HG03565 (cell line): ENCODE results near the gene ARHGAP26.
"Not testable (repeated sequence)": the region's sequence is repeated elsewhere in the genome, so short reads cannot be mapped to it uniquely, and the experiment has no call there.

Experiments
- ATAC-seq: cut with Tn5 transposase; IDR thresholded peaks from one replicate; pipeline ENCODE4 v1.9.1; 2021; ENCODE audit warnings: mild to moderate bottlenecking, moderate library complexity; ENCODE audit not compliant: unreplicated experiment

Gene ARHGAP26

GRCh38 chr5:142945845-142946244, 175.7 kb downstream of the ARHGAP26 start:
- ATAC-seq: no peak

DNA sequence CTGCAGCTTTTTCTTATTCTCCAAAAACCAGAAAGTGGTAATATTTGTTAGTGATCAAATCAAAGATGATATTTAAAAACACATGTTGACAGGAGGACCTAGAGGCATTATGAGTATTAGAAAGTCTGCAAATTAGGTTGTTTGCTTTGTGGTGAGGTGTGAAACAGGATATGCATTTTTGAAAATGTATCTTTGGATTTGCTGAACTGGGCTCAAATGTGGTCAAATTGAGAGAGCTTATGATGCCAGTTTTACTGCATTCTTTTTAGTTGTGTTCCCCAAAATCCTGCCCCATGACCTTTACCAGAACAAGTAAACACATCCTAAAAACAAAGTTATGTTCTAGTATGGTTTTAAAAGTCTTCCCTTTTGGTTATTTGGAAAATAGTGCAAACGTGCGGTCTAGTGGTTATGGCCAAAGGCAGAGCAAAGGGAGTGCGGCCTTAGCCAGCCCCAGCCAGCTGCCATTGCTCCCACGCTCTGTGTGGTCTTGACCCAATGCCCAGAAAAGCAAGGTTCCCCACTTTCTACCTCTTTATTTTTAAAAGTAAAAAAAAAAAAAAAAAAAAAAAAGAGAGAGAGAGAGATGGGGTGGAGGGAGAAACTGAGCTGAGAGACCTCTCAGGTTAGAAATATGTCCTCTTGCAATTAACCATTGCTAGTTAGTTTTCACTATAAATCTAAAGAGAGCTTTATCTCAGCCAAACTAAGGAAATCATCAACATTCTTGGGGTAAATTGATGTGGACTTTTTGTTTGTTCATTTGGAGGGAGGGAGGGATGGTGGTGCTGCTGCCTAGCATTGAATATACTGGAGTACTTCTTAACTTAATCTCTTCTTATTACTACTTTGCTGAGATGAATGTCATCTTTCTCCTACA, 176.6 kb downstream of the ARHGAP26 start:
- no peak for ATAC-seq

GRCh38 chr5:142947427-142947709, 177.2 kb downstream of the ARHGAP26 start:
- no peak for ATAC-seq

DNA sequence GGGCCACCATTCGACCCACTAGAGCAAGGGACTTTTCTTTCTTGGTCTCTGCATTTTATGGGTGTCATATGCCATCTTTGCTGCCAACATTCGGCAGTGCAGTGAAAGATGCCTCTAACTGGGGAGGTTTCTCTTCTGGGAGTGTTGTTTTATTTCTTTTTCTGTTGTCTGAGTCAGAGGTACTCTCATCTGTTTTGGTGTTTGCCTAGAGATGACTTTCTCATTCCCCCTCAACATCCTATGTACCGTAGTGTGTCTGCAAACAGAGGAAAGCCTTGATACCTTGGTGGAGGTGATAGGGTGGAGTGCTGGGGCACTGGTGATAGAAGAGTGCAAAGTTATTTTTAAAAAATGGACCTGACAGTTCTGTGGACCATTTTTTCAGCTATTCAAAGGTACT, 182.1 kb downstream of the ARHGAP26 start:
- no peak for ATAC-seq

- not testable (repeated sequence) for ATAC-seq
Observed at GRCh38 chr5:142952871-142953270, 182.7 kb downstream of the ARHGAP26 start.

- ATAC-seq: no peak
Observed at GRCh38 chr5:142954455-142954854, 184.3 kb downstream of the ARHGAP26 start.

GRCh38 chr5:142955628-142956027, 185.5 kb downstream of the ARHGAP26 start:
- no peak for ATAC-seq

GRCh38 chr5:142957528-142957927, 187.4 kb downstream of the ARHGAP26 start:
- ATAC-seq: no peak

GRCh38 chr5:142958944-142959682, 188.9 kb downstream of the ARHGAP26 start:
- ATAC-seq: no peak

DNA sequence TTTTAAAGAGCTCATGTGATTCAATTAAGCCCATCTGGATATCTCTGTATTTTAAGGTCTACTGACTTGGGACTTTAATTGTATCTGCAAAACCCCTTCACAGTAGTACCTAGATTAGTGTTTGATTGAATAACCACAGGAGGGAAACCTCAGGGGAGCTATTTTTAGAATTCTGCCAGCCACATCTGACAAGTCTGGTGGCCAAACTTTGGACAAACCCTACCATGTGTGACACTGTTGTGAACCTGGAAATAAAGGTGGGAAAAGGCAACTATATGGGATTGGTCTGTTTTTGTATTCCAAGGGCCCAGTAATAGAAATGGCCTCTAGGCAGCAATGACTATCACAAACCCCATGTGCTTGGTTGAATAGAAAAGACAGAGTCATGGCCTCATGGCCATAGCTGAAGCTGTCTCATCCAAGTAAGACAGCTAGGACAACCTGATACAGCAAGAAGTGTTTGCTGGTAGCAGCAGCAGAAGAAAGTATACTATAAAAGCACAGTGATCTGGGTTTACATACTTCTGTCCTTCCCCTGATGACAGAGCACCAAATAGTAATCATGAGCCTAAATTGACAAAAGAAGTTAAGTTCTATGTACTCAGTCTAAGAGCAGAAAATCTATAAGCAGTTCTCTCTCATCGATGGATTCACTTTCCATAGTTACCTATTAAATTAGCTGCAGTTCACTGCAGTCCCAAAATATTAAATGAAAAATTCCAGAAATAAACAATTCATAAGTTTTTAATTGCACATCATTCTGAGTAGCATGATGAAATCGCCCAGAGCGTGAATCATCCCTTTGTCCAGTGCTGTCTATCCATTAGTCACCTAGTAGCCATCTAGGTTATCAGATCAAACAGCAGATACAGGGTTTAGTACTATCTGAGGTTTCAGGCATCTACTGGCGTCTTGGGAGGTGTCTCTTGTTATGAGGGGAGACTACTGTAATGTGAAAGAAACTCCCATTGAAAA, 189.8 kb downstream of the ARHGAP26 start:
- no peak for ATAC-seq

DNA sequence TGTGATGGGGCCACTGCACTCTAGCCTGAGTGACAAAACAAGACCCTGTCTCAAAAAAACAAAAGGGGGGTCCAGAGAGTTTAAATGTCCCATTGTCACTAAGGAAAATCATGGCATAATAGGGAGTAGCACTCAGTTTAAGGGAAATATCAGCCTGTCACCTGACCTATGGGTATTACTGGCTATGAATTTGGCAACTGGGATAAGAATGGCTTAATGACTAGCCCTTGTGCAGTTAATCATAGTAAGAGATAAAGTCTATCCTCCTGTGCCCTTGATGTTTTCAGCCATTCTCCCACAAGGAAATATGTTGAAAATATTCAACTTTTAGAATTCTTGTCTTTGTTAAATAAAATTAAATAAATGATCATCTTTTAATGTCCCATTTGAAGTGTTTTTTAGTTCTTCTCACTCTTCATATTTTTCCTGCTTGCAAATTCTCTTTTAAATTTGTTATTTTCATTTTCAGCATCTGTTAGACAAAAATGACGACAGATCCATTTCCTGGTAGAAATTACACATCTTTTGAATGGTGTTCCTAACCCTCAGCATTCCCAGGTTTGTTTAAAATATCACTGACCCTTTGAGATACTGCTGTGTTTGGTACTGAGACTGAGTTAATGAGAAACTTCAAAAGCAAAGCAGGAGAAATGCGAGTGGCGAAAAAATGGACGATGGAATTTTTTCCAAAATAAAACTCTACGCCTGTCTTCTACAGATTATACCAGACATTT, 191.4 kb downstream of the ARHGAP26 start:
- ATAC-seq: no peak

DNA sequence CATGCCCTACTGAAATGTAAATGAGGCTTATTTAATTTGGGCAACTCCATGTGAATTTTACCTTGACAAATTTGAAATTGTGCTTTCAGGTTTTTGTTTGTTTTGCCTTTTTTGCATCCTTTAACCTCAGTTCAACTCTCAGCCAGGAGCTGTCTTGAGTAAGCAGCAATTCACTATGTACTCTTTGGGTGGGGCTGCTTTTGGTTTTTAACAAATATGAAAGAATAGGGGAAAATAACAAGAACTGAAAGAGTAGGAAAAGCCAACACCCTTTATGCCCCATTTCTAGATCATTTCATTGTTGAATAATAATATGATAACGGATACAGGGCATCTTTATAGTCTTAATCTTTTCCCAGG, 192.0 kb downstream of the ARHGAP26 start:
- no peak for ATAC-seq

DNA sequence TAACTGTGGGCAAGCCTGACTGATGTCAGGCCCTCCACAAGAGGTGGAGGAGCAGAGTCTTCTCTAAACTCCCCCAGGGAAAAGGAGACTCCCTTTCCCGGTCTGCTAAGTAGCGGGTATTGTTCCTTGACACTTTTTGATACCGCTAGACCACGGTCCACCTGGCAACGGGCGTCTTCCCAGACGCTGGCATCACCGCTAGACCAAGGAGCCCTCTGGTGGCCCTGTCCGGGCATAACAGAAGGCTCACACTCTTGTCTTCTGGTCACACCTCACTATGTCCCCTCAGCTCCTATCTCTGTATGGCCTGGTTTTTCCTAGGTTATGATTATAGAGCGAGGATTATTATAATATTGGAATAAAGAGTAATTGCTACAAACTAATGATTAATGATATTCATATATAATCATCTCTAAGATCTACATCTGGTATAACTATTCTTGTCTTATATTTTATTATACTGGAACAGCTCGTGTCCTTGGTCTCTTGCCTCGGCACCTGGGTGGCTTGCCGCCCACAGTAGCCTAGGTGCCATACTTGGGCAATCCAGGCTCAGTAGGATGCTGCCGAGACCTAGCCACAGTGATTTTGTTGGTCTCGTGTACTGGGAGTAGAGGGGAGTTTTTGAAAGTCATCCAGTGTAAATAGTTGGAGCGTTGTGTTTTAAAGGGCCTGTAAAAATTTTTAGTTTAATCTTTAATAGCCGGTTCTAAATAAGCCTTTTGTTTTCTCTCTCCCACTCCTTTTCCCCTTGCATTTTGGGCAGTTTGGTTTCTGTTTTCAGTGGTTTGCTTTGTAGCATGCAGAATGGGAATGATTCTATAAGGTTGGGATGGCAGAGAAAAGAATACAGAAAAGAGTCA, 195.3 kb downstream of the ARHGAP26 start:
- not testable (repeated sequence) for ATAC-seq

DNA sequence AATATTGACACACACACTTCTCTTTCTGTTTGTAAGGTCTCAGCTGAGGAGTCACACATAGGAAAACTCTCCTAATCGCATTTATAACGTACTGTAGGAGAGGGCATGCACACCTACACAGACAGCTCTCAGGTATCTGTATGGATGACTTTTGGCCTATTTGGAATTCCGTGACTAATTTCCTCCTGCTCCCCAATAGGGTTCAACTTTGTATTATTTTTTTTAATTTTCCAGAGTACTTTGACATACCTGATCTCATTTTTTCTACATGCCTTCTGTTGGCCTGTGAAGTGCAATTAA, 195.9 kb downstream of the ARHGAP26 start:
- no peak for ATAC-seq

- ATAC-seq: no peak
Observed at GRCh38 chr5:142969186-142969585, 199.0 kb downstream of the ARHGAP26 start.

DNA sequence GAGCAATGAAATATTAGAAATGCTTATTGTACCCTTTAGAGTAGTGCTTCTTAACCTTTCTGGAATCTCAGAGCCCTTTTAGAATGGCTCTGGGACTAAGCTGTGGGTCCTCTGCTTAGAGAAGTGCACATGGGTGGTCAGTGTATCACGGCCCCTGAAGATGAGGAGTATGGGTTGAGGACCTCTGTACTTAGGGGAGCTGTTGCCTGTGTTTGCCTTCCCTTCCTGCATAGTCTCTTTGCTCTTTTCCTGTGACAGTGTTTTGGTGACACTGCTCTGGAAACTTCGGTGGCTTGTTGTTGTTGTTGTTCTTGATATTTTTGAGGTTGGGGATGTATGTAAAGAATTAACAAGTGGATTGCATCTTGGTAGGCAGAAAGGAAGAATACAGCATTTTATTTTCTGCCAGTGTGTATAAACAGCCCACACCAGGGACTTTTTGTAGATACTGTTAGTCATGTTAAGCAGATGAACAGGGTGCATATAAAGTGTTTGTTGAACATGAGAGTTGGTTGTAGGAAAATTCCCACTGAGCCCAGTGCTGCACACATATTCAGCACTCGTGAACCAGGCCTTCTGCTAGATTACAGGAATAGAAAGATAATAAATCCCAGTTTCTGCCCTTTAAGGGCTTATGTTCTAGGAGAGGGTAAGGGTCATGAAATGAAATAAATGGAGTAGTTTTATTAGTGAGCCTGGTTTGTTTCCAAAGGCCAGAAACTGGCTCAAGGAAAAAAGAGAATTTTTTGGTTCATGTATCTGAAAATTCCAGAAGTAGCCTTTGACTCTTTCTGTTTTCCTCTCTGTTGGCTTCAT, 199.7 kb downstream of the ARHGAP26 start:
- ATAC-seq: no peak

DNA sequence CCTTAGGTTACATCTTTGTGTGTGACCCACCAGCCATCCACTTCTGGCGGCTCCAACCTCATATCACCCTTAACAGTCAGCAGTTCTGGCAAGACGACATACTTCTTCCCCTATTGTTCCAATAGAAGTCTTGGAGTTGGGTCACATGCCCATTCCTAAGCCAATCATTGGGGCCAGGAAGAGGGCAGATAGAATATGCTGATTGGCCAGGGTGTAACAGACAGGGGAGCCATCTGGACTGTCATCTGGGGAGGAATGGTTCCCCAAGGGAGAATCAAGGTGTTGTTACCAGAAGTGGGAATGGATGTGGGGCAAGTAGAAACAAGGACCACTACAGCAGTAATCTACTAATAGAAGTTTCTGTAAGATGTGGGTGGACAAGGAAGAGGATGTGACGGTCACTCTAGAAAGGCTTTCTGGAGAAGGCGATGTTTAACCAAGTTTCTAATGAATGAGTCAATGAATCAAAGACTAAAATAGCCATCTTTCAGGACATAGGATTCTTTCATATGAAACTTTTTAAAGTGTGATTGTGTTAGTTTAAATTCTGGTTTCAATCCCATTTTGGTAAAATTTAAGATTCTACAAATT, 200.4 kb downstream of the ARHGAP26 start:
- ATAC-seq: no peak

DNA sequence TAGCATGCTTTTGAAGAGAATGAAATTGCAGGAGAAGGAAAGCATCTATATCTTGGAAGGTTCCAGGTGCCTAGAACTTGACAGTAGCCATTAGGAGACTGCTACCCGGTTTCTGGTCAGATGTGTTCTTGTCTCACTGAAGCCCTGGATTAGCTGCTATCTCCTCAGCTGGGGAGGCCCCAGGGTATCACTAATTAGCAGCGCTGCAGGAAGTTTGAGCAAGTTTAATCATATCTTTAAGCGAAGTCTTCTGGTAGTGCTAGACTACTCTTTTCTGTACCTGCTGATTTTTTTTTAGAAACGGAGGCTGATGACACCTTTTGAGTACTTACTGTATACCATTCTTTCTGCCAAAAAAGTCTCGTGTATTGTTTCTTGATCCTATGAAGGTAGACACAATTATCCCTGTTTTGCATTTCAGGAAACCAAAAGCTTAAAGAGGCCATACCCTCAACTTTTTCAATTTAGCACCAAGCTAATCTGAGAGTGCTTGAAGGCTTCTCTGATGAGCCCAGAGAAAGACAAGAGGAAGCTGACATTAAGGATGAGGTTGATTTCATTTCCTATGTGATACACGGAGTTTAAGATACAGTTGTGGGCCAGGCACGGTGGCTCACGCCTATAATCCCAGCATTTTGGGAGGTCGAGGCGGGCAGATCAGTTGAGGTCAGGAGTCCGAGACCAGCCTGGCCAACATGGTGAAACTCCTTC, 201.3 kb downstream of the ARHGAP26 start:
- ATAC-seq: no peak
